ENCODE data around the gene LSP1. TPM values are rescaled to one million over a fixed set of nuclear protein-coding genes. Genes with fewer than 3 reads are reported as not detected.

LSP1 gene
- total and polyA plus RNA-seq, 4 donors, result 5.0 to 7.7 (median 5.7) TPM

GRCh38 chr11:1857064-1857463 is 4.2 kb downstream of the LSP1 start:
- Histone ChIP-seq H3K4me1 (ENCODE audit: control insufficient read depth in 4 of 4, insufficient read depth in 4 of 4, low read length in 3 of 4) (no peaks in the 10 kb centered on the region), H3K27me3 (ENCODE audit: control insufficient read depth in 4 of 4, insufficient read depth in 4 of 4, low read length in 3 of 4) (no peaks in the 10 kb centered on the region), H3K36me3 (ENCODE audit: control insufficient read depth in 4 of 4, insufficient read depth in 3 of 4, low read depth in 1 of 4, low read length in 3 of 4) (no peaks in the 10 kb centered on the region), H3K27ac (ENCODE audit: low read depth in 1 of 2, low read length in 2 of 2) (no peak overlapping the region), H3K4me3 (ENCODE audit: low read depth in 1 of 3, low read length in 3 of 3) (no peak overlapping the region), H3K9me3 (ENCODE audit: control insufficient read depth in 4 of 4, low read length in 3 of 4) (no peaks in the 10 kb centered on the region), H3K9ac (ENCODE audit: low read depth in 1 of 2, low read length in 2 of 2) (no peak overlapping the region)
- DNase-seq (ENCODE audit: low spot score), result no peak
- 86% methylated on average over 11 of the region's 11 CpGs for WGBS
- TF ChIP-seq REST (IDR thresholded peaks at IDR 0.05) (no peak), ZBTB33 (IDR thresholded peaks at IDR 0.05) (no peak), NR2F2 (IDR thresholded peaks at IDR 0.05) (no peak), HNF4A (conservative IDR thresholded peaks at IDR 0.05) (no peak), GABPA (IDR thresholded peaks at IDR 0.05 in 1 of 2, conservative IDR thresholded peaks at IDR 0.05 in 1 of 2) (no peak), TAF1 (conservative IDR thresholded peaks at IDR 0.05) (no peak), CTCF (IDR thresholded peaks at IDR 0.05; ENCODE audit: low read depth, low read length, missing input control) (no peak), YY1 (IDR thresholded peaks at IDR 0.05) (no peak)

- H3K4me3 ChIP-seq (ENCODE audit: low read depth in 1 of 3, low read length in 3 of 3), result no peak overlapping the region
- no peaks in the 10 kb centered on the region for H3K9me3 ChIP-seq (ENCODE audit: control insufficient read depth in 4 of 4, low read length in 3 of 4)
- H3K4me1 ChIP-seq (ENCODE audit: control insufficient read depth in 4 of 4, insufficient read depth in 4 of 4, low read length in 3 of 4), result peaks cover 0 to 1% (median 0%) of the 10 kb centered on the region in 4 donors
- TF ChIP-seq CTCF (IDR thresholded peaks at IDR 0.05; ENCODE audit: low read depth, low read length, missing input control) (no peak), HNF4A (conservative IDR thresholded peaks at IDR 0.05) (no peak), EGR1 (IDR thresholded peaks at IDR 0.05; ENCODE audit: low read depth in 2 of 2) (no peak), MAX (IDR thresholded peaks at IDR 0.05) (no peak), RAD21 (IDR thresholded peaks at IDR 0.05) (no peak), FOXA1 (IDR thresholded peaks at IDR 0.05) (no peak), GABPA (IDR thresholded peaks at IDR 0.05 in 1 of 2, conservative IDR thresholded peaks at IDR 0.05 in 1 of 2) (no peak), NR2F2 (IDR thresholded peaks at IDR 0.05) (no peak), TAF1 (conservative IDR thresholded peaks at IDR 0.05) (no peak)
- DNase-seq (ENCODE audit: low spot score), result no peak
- no peaks in the 10 kb centered on the region for H3K27me3 ChIP-seq (ENCODE audit: control insufficient read depth in 4 of 4, insufficient read depth in 4 of 4, low read length in 3 of 4)
- 82% methylated on average over 9 of the region's 9 CpGs for WGBS
- H3K36me3 ChIP-seq (ENCODE audit: control insufficient read depth in 4 of 4, insufficient read depth in 3 of 4, low read depth in 1 of 4, low read length in 3 of 4), result no peaks in the 10 kb centered on the region
- H3K27ac ChIP-seq (ENCODE audit: low read depth in 1 of 2, low read length in 2 of 2), result no peak overlapping the region
- H3K9ac ChIP-seq (ENCODE audit: low read depth in 1 of 2, low read length in 2 of 2), result no peak overlapping the region
Measured at GRCh38 chr11:1858154-1858553, 5.3 kb downstream of the LSP1 start.

Data from liver (tissue), 9 donors.